ENCODE results near the gene LENG1.

Gene LENG1

DNA sequence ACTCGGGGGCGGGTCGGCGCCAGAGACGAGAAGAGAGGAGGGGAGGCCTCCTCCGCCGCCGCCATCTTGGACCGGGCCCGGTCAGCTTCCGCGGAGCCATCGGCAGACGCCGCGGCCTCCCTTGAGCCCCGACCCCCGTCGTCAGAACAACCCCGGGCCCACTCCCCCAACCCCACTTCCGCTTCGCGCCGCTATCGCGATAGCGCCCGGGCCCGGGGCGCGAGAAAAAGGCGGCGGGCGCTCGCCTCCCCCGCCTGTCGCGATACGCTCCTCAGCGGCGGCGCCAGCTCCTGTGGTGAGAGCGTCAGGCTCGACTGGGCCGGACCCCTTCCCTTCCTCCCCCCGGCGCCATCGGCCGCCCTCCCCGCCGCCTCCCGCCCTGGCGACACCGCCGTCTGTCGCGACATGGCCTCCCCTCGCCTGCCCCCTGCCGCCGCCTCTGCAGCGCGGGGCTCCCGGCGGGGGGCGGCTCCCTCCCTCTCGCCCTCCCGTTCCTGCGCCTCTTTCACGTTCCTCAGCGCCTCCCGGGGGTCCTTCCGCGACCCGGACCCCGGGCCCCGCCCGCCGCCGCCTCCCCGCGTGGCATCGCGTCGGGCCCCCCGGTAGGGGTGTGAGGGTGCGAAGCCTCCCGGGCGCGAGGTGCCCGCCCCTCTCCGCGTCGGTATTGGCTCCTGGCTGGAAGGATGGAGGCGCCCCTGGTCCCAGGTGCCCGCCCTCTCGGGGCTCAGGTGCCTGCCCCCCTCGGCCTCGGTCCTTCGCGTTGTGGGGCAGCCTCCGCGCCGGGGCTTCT, 21.6 kb downstream of the LENG1 start, which contains the start of gene CNOT3:
CNOT3 (plus strand) TSS at position 64 of the 790 bp plus-strand sequence. CDS start 5,217 bp downstream, outside the sequence.
- peak; percentile 51 for DNase-seq

DNA sequence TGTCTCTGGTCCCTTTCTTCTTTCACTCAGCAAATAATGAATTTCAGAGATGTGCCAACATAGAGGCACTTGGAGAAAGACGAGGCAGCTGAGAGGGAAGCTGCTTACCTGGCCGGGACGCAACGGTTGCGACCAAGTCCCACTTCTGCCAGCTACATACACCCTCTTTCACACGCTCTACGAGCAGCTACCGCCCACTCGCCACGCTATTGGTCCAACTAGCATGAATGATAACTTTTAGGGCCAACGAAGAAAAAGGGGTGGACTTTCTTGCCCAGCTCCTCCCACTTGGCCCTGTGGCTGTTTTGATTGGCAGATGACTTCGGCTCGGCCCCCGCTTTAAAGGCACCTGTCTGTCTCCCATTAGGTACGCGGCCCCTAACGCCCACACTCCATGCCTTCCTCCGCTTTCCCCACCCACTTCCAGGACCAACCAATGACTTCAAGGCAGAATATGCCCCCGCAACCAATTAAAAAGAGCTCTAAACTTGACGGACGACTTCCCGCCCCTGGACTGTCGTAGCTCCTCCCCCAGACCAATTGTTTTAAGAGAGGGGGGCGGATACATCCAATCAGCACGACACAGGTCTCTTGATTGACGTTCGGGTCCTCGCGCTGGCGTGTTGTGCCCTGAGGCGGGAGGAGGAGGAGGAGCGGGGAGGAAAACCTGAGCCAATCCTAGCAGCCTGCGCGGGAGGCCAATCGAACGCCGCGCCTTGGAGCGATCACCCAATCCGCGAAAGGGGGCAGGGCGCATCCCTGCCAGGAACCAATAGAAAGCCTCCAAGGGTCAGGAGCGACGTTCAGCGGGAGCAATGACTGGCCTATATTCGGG, 22.4 kb downstream of the LENG1 start:
- peak; percentile 100 for DNase-seq

DNA sequence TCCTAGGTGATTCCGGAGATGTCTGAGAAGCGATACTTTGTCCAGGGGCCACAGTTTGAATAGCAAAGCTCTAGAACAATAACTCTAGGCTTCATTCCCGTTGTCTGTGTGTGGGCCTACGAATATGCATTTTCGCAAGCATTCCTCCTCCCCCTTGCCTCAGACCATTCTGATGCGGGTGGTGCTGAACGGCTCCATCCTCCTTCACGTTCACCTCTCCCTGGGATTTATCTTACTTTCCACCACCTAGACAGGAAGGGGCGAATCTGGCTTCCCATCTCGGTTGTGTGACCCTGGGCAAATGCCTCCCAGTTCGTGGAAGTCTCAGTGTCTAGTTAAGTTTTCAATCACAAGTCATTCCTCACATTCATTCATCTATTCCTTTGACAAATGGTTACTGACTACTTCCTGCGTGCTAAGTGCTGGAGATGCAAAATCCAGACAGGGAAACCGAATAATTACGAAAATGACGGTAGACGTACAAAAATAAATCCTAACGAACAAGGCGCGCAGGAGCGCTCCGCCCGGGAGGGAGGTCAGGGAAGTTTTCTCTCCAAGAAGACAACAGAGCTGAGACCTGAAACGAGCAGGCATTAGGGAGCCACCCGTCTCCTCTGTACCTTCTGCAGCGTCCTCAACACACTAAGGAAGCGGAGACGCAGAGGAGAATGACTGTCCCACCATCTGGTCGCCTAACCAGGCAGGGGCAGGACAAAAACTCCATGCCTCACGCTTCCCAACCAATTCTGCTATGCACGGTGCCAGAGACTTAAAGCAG, 23.2 kb downstream of the LENG1 start:
- no peak for DNase-seq

DNA sequence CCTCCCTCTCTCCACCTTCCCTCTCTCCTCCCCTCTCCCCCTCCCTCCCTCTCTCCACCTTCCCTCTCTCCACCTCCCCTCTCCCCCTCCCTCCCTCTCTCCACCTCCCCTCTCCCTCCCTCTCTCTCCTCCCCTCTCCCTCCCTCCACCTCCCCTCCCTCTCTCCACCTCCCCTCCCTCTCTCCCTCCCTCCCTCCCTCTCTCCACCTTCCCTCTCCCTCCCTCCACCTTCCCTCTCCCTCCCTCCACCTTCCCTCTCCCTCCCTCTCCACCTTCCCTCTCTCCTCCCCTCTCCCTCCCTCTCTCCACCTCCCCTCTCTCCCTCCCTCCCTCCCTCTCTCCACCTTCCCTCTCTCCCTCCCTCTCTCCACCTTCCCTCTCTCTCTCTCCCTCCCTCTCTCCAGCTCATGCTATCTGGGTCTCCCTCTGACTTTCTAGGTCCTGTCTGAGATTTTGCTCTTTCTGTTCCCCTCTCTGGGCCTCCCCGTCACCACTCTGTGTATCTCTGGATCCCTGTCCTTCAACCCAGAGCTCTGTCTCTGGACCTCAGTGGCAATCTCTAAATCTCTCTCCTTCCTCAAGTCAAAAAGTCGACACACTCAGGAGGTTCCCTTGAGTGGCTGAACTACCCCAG, 25.4 kb downstream of the LENG1 start:
- DNase-seq, result no peak

DNA sequence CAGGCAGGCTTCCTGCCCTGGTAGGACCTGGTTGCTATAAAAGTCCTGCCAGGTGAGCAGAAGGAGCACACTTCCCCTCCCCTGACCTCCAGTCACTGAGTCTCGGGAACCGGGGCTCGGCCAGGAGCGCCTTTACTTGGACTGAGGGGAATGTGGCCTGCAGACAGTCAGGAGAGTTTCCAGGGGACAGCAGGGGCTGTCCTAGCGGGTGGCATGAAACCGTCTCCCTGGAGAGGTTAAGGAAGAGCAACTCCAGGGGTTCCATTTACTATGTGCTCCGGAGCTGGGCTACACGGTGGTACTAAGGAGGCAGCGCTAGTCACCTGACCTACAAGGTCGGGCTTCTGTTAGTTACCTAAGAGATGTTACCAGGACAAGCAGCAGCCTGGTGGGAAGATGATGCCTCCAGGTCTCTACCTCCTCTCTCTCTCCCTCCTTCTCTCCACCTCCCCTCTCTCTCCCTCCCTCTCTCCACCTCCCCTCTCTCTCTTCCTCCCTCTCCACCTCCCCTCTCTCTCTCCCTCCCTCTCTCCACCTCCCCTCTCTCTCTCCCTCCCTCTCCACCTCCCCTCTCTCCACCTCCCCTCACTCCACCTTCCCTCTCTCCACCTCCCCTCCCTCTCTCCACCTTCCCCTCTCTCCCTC, 26.1 kb downstream of the LENG1 start:
- DNase-seq, result no peak

DNA sequence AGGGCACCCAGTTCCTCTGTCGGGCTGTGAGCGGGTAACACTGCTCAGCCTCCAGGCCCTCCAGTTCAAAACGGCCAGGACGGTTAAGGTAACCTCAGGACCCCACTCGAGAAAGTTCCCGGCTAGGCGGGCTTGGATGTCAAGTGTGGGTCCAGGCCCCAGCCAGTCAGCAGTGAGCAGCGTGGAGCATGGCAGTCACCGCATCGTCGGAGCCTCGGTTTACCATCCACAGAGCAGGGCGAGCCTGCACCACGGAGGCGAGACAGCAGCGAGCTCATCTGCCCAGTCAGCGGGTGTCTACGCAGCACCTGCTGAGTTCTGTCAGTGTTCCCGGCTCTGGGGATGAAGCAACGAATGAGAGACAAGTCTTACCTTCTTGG, 29.9 kb downstream of the LENG1 start:
- no peak for DNase-seq

DNA sequence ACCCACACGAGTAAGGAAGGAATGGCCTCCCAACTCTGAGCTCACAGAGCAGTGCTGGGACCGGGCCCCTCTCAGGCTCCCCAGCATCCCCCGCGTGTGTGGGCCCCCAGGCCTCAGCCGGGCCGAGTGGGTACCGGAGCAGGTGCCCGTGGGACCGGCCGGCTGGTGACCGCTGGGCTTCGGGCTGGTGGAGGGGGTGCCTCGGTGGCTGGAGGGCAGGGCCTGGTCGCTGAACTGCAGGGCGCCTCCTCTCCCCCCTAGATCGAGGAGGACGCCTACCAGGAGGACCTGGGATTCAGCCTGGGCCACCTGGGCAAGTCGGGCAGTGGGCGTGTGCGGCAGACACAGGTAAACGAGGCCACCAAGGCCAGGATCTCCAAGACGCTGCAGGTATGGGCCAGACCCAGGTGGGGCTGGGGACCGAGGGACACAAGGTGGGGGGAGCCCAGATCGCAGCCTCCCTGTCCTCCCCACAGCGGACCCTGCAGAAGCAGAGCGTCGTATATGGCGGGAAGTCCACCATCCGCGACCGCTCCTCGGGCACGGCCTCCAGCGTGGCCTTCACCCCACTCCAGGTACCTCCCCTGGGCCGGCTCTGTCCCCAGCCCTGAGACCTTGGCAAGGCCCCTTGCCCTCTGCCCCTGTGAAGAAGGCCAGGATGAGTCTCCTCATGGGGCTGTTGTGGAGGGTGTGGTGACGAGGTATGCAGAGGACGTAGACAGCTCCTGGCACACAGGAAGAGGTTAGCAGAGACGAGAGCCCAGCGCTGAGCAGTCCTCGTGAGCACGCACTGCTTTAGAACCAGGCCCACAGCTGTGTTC, 30.5 kb downstream of the LENG1 start:
- no peak for DNase-seq

DNA sequence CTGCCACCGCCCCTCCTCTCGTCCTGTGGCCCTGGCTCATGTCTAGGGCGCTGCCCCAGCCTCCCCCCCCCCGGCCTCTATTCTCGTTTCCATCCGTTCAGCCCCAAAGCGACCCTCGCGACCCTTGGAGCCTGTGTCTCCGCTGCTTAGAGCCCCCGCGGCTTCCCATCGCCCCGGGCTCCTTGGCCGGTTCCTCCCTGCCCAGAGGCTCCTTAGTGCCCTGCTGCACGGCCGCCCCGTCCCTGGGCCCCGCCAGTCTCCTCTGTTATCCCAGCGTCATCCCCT, 31.1 kb downstream of the LENG1 start:
- no peak for DNase-seq

DNA sequence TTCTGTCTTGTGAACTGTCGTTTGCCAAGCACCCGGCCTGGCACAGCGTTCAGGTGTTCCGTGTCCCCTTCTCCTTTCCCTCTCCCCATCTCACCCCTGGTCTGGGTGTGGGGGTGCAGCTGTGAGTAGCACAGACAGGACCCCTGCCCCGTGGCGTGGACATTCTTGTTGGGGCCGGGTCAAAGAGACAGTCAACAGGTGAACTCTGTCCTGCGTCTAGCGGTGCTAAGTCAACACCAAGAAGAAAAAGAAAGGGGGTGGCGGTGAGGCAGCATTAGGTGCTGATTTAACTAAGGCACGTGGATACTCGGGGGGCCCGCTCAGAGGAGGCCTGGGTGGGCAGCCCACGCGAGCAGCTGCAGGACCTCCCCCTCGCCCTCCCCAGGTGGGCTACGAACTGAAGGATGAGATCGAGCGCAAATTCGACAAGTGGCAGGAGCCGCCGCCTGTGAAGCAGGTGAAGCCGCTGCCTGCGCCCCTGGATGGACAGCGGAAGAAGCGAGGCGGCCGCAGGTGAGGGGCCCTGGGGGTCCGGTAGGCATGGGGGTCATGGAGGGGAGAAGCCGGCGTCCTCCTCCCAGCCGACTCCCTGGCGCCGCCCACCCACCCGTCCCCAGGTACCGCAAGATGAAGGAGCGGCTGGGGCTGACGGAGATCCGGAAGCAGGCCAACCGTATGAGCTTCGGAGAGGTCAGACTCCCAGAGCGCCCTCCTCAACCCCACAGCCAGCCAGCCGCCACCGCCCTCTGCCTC, 31.7 kb downstream of the LENG1 start:
- no peak for DNase-seq

DNA sequence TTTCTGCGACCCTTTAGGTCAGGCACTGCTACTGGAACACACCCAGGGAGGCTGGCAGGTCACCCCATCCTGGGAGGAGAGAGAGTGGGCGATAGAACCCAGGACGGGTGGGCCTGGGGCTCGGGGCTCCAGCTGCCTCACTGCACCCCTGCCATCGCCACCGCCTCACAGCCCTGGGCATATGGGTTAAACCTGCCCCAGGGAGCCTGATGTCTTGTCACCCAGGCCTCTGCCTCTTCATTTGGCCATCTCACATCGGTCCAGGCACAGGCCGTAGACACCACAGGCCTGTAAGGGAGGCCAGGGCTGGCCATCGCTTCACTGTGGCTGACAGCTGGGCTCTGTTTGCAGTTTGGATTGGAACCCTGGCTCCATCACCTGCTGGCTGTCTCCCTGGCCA, 33.8 kb downstream of the LENG1 start:
- no peak for DNase-seq

DNA sequence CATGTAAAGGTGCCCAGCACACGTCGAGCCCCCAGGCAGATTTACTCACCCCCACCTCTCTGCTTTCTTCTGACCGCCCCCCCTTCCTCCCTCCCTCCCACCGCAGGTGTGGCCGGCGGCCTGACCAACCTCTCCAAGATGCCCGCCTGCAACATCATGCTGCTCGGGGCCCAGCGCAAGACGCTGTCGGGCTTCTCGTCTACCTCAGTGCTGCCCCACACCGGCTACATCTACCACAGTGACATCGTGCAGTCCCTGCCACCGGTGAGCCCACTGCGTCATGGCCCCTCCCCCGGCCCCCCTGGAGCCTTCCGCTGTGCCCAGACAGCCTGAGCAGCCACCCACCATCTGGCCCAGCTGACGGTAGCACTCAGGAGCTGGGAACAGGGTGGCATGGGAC, 35.1 kb downstream of the LENG1 start:
- no peak for DNase-seq

DNA sequence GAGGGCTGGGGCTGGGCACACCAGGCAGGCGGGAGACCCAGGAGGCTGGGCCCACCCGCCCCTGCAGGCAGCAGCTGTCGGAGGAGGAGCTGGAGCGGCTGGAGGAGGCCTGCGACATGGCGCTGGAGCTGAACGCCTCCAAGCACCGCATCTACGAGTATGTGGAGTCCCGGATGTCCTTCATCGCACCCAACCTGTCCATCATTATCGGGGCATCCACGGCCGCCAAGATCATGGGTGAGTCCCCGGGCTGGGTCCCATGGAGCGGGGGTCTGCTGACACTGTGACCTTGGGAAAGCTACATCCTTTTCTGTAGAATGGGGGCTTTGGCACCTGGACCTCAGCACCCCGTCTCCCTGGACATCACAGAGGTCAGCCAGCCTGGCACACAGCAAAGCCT, 35.8 kb downstream of the LENG1 start:
- no peak for DNase-seq

DNA sequence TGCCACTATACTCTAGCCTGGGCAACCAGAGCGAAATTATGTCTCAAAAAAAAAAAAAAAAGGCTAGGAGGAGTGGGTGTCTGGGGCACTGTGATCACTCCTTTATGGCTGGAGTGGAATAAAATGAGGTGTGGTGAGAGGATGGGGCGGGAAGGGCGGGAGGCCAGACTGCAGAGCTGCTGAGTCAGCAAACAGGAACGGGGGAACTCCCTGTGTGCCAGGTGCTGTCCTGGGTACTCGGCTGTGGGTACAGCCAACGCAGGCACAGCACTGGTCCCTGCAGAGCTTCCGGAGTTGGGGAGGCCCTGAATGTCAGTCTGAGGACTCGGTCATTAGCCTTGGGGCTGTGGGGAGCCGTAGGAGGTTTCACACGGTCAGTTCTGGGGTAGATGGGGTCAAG, 38.3 kb downstream of the LENG1 start:
- no peak for DNase-seq

DNA sequence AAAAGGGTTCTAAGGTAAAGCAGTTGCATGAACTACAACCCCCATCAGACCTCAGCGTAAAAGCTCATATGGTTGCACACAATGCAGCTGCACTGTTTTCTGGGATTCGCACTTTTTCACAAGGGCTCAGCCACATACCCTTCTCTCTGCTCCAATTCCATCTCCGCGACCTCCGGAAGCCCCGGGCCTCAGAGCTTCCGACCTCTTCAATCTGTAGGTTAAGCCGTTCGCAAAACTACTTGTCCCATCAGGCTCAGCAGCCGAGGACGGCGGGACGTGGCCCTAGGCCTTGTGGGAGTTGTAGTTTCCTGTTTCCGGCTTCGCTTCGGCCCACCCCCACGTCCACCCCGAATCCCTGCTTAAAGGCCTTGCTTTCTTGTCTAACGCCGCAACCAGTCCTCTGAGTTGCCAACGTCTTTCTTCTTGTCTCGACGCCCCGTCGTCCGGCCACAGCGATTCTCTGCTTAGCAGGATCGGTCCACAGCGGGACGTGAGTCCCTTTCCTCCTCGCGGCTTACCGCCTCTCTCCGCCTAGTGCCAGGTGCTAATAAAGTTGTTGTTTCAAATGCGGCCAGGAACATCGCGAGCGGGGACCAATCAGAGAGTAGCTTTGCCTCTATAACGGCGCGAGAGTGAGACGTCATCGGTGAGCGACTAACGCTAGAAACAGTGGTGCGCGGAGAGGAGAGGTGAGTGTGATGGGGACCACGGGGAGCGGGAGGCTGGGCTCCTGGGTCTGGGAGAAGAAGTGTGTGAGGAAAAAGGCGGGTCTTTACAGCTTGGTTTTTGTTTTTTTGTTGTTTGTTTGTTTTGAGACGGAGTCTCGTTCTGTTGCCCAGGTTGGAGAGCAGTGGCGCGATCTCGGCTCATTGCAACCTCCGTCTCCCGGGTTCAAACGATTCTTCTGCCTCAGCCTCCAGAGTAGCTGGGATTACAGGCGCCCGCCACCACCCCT, 44.1 kb downstream of the LENG1 start, which contains the start of the genes PRPF31 and TFPT:
PRPF31 (plus strand) TSS at position 646 of the 955 bp plus-strand sequence. CDS start 2,525 bp downstream, outside the sequence.
TFPT (minus strand) TSS at position 549 of the 955 bp plus-strand sequence; CDS start at position 161, 388 bp downstream.
- DNase-seq, result peak; percentile 97

DNA sequence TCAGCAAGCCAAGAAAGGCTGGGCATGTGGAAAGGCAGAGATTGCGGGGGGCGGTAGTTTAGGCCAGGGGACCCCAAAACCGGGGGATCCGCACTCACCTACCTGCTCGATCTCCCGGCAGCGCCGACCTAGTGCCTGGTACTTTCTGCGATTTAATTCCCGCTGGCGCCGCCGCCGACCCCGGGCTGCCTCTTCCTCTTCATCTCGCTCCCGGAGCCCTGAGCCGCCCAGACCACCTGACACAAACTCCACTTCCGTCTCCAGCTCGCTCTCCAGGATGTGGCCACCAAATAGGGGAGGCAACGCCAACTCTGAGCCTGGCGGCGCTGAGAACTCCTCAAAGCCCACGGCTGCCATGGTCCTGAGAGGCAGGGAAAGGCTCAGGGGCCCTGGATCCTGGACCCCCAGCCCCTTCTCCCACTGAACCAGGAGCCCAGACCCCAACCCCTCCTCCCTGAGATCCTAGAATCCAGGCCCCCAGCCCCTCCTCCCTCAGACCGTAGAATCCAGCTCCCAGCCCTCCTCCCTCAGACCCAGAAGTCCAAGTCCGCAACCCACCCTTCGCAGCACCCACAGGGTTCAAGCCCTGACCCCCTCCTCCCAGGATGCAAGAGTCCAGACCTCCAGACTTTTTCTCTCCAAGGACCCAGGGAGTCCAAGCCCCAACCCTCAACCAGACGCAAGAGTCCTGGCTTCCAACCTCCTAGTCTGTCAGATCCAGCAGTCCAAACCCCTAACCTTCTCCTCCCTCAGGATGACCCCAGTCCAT, 45.0 kb downstream of the LENG1 start:
- peak; percentile 61 for DNase-seq

DNA sequence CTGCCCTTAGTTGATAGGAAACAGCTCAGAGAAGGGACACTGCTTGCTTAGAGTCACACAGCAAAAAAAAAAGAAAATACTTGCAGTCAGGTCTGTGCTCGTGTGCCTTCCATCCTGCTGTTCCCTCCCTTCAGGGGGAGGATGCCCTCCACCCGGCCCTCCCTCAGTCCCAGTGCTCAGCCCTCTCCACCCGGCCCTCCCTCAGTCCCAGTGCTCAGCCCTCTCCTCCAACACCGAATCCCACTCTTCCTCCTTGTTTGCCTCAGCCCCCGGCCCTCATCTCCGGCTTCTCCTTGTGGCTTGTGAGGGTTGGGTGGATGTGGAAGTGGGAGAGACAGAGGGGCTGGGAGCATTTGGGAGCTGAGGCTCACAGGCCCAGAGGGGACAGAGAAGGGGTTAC, 49.9 kb downstream of the LENG1 start:
- no peak for DNase-seq

DNA sequence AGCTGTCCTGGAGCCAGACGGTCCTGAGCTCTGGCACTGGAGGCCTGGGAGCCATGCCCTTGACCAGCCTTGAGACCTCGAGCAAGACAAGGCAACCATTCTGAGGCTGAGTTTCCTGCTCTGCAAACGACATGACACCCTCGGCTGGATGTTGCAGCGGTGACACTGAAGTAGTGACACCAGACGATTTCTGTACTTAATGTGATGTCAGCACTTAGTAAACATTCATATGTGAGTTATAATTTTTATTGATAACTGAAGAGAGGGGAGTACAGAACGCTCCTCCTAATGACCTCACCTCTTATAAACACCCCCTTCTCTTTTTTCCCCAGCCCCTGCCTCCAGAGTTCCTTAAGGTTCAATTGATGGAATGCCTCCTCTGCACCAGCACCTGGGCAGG, 51.0 kb downstream of the LENG1 start:
- DNase-seq, result no peak

DNA sequence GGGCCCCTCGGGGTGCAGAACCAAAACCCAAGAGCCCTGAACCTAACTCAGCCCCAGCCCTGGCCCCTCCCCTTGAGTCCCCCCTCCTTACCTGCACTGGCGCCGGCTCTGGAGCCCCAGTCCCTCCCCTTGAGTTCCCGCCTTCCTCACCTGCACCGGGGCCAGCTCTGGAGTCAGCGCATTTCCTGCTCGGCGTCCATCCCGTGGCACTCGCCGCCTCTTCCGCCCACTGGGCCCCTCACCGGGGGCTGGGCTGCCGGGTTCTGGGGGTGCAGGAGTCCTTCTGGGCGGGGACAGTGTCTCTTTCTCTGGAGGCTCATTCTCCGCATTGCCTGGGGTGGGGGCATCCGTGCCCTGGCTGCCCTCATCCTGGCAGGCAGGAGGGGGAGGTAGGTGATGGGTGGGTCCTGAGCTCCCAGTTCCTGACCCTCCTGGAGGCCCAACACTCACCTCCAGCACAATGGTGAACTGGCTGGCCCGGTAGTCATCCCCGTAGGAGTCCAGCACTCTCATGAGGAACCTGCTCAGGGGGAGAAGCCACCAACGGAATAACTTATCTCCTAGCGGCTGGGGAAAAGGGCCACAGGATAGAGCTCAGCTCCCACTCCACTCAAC, 51.5 kb downstream of the LENG1 start:
- no peak for DNase-seq
